Measurements from ENCODE around the gene ARHGAP26.

ARHGAP26 gene

GRCh38 chr5:143033535-143034250 lies 263.5 kb downstream of the ARHGAP26 start:
- Histone ChIP-seq H3K36me3 (ENCODE audit: insufficient read depth, low read length) (no peaks in the 10 kb centered on the region), H3K4me1 (ENCODE audit: insufficient read depth, low read length) (no peaks in the 10 kb centered on the region), H3K9me3 (ENCODE audit: low read length) (no peaks in the 10 kb centered on the region), H2AFZ (ENCODE audit: low read depth, low read length) (no peak overlapping the region), H3K27me3 (ENCODE audit: insufficient read depth, low read length) (no peaks in the 10 kb centered on the region), H3K4me3 (ENCODE audit: low read length) (no peak overlapping the region)

GRCh38 chr5:143036146-143036927 lies 266.2 kb downstream of the ARHGAP26 start:
- H3K27me3 ChIP-seq (ENCODE audit: insufficient read depth, low read length), result no peaks in the 10 kb centered on the region
- no peaks in the 10 kb centered on the region for H3K4me1 ChIP-seq (ENCODE audit: insufficient read depth, low read length)
- H3K4me3 ChIP-seq (ENCODE audit: low read length), result no peak overlapping the region
- no peaks in the 10 kb centered on the region for H3K9me3 ChIP-seq (ENCODE audit: low read length)
- H3K36me3 ChIP-seq (ENCODE audit: insufficient read depth, low read length), result no peaks in the 10 kb centered on the region
- no peak overlapping the region for H2AFZ ChIP-seq (ENCODE audit: low read depth, low read length)

DNA sequence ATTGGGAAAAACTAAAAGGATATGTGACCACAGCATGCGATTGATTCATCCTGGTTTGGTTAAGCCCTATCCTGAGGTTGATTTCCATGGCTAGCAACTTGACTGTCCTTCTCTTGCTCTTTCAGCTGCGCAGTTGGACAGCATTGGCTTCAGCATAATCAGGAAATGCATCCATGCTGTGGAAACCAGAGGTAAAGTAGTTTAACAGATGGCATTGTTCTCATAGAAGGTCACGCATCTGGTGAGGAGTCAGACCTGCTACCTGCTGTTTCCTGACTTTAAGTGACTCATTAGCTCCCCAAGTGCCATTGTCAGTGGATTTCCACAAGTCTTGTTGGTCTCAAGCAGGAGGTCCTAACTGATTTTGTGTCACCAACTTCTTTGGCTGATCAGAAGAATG lies 266.9 kb downstream of the ARHGAP26 start:
- H3K27me3 ChIP-seq (ENCODE audit: insufficient read depth, low read length), result no peaks in the 10 kb centered on the region
- H2AFZ ChIP-seq (ENCODE audit: low read depth, low read length), result no peak overlapping the region
- H3K36me3 ChIP-seq (ENCODE audit: insufficient read depth, low read length), result no peaks in the 10 kb centered on the region
- H3K4me3 ChIP-seq (ENCODE audit: low read length), result no peak overlapping the region
- no peaks in the 10 kb centered on the region for H3K4me1 ChIP-seq (ENCODE audit: insufficient read depth, low read length)
- H3K9me3 ChIP-seq (ENCODE audit: low read length), result no peaks in the 10 kb centered on the region

- Histone ChIP-seq H3K4me3 (ENCODE audit: low read length) (no peak overlapping the region), H2AFZ (ENCODE audit: low read depth, low read length) (no peak overlapping the region), H3K27me3 (ENCODE audit: insufficient read depth, low read length) (no peaks in the 10 kb centered on the region), H3K36me3 (ENCODE audit: insufficient read depth, low read length) (no peaks in the 10 kb centered on the region), H3K4me1 (ENCODE audit: insufficient read depth, low read length) (no peaks in the 10 kb centered on the region), H3K9me3 (ENCODE audit: low read length) (no peaks in the 10 kb centered on the region)
Measured at GRCh38 chr5:143037708-143038107, 267.5 kb downstream of the ARHGAP26 start.

- H3K4me1 ChIP-seq (ENCODE audit: insufficient read depth, low read length), result no peaks in the 10 kb centered on the region
- H2AFZ ChIP-seq (ENCODE audit: low read depth, low read length), result no peak overlapping the region
- no peaks in the 10 kb centered on the region for H3K27me3 ChIP-seq (ENCODE audit: insufficient read depth, low read length)
- no peaks in the 10 kb centered on the region for H3K9me3 ChIP-seq (ENCODE audit: low read length)
- H3K36me3 ChIP-seq (ENCODE audit: insufficient read depth, low read length), result no peaks in the 10 kb centered on the region
- no peak overlapping the region for H3K4me3 ChIP-seq (ENCODE audit: low read length)
Measured at GRCh38 chr5:143040622-143041021, 270.4 kb downstream of the ARHGAP26 start.

- H3K9me3 ChIP-seq (ENCODE audit: low read length), result no peaks in the 10 kb centered on the region
- H3K4me1 ChIP-seq (ENCODE audit: insufficient read depth, low read length), result no peaks in the 10 kb centered on the region
- no peaks in the 10 kb centered on the region for H3K27me3 ChIP-seq (ENCODE audit: insufficient read depth, low read length)
- H2AFZ ChIP-seq (ENCODE audit: low read depth, low read length), result no peak overlapping the region
- no peaks in the 10 kb centered on the region for H3K36me3 ChIP-seq (ENCODE audit: insufficient read depth, low read length)
- H3K4me3 ChIP-seq (ENCODE audit: low read length), result no peak overlapping the region
Measured at GRCh38 chr5:143041461-143041860, 271.3 kb downstream of the ARHGAP26 start.

GRCh38 chr5:143041972-143042770 lies 272.0 kb downstream of the ARHGAP26 start:
- Histone ChIP-seq H3K36me3 (ENCODE audit: insufficient read depth, low read length) (no peaks in the 10 kb centered on the region), H2AFZ (ENCODE audit: low read depth, low read length) (no peak overlapping the region), H3K27me3 (ENCODE audit: insufficient read depth, low read length) (no peaks in the 10 kb centered on the region), H3K9me3 (ENCODE audit: low read length) (no peaks in the 10 kb centered on the region), H3K4me1 (ENCODE audit: insufficient read depth, low read length) (no peaks in the 10 kb centered on the region), H3K4me3 (ENCODE audit: low read length) (no peak overlapping the region)

- H3K36me3 ChIP-seq (ENCODE audit: insufficient read depth, low read length), result no peaks in the 10 kb centered on the region
- no peak overlapping the region for H3K4me3 ChIP-seq (ENCODE audit: low read length)
- no peaks in the 10 kb centered on the region for H3K9me3 ChIP-seq (ENCODE audit: low read length)
- H3K4me1 ChIP-seq (ENCODE audit: insufficient read depth, low read length), result no peaks in the 10 kb centered on the region
- H3K27me3 ChIP-seq (ENCODE audit: insufficient read depth, low read length), result no peaks in the 10 kb centered on the region
- no peak overlapping the region for H2AFZ ChIP-seq (ENCODE audit: low read depth, low read length)
Measured at GRCh38 chr5:143044265-143044664, 274.1 kb downstream of the ARHGAP26 start.

GRCh38 chr5:143045062-143045461 lies 274.9 kb downstream of the ARHGAP26 start:
- H3K27me3 ChIP-seq (ENCODE audit: insufficient read depth, low read length), result no peaks in the 10 kb centered on the region
- no peaks in the 10 kb centered on the region for H3K4me1 ChIP-seq (ENCODE audit: insufficient read depth, low read length)
- no peak overlapping the region for H3K4me3 ChIP-seq (ENCODE audit: low read length)
- no peaks in the 10 kb centered on the region for H3K36me3 ChIP-seq (ENCODE audit: insufficient read depth, low read length)
- no peaks in the 10 kb centered on the region for H3K9me3 ChIP-seq (ENCODE audit: low read length)
- no peak overlapping the region for H2AFZ ChIP-seq (ENCODE audit: low read depth, low read length)

GRCh38 chr5:143046314-143046713 lies 276.1 kb downstream of the ARHGAP26 start:
- H2AFZ ChIP-seq (ENCODE audit: low read depth, low read length), result no peak overlapping the region
- no peaks in the 10 kb centered on the region for H3K36me3 ChIP-seq (ENCODE audit: insufficient read depth, low read length)
- H3K4me3 ChIP-seq (ENCODE audit: low read length), result no peak overlapping the region
- no peaks in the 10 kb centered on the region for H3K27me3 ChIP-seq (ENCODE audit: insufficient read depth, low read length)
- no peaks in the 10 kb centered on the region for H3K9me3 ChIP-seq (ENCODE audit: low read length)
- H3K4me1 ChIP-seq (ENCODE audit: insufficient read depth, low read length), result peaks cover 1% of the 10 kb centered on the region

GRCh38 chr5:143047091-143047490 lies 276.9 kb downstream of the ARHGAP26 start:
- Histone ChIP-seq H2AFZ (ENCODE audit: low read depth, low read length) (no peak overlapping the region), H3K4me1 (ENCODE audit: insufficient read depth, low read length) (peaks cover 3% of the 10 kb centered on the region), H3K36me3 (ENCODE audit: insufficient read depth, low read length) (no peaks in the 10 kb centered on the region), H3K27me3 (ENCODE audit: insufficient read depth, low read length) (no peaks in the 10 kb centered on the region), H3K9me3 (ENCODE audit: low read length) (no peaks in the 10 kb centered on the region), H3K4me3 (ENCODE audit: low read length) (no peak overlapping the region)

- Histone ChIP-seq H3K36me3 (ENCODE audit: insufficient read depth, low read length) (no peaks in the 10 kb centered on the region), H3K4me1 (ENCODE audit: insufficient read depth, low read length) (peaks cover 3% of the 10 kb centered on the region), H2AFZ (ENCODE audit: low read depth, low read length) (no peak overlapping the region), H3K9me3 (ENCODE audit: low read length) (no peaks in the 10 kb centered on the region), H3K27me3 (ENCODE audit: insufficient read depth, low read length) (no peaks in the 10 kb centered on the region), H3K4me3 (ENCODE audit: low read length) (no peak overlapping the region)
Measured at GRCh38 chr5:143050183-143050582, 280.0 kb downstream of the ARHGAP26 start.
